Hepatocyte (in vitro differentiated cells): ENCODE measurements around the gene GRID1. TPM values are rescaled to one million over a fixed set of nuclear protein-coding genes. Genes with fewer than 3 reads are reported as not detected.

Source experiments
- DNase-seq: peaks from one replicate; pipeline ENCODE4 v3.0.0-alpha.2; 2016; ENCODE audit warnings: low spot score
- H2AFZ ChIP-seq: fragments of 200-600 bp; sonication (generic); 2 replicates; pipeline ENCODE4 v1.6.0; 2016; ENCODE audit warnings: antibody characterized with exemption, mild to moderate bottlenecking
- H3K27ac ChIP-seq: fragments of 200-600 bp; sonication (generic); 2 replicates; pipeline ENCODE4 v1.5.1; 2016; ENCODE audit warnings: mild to moderate bottlenecking
- H3K27me3 ChIP-seq: fragments of 200-600 bp; sonication (generic); 2 replicates; pipeline ENCODE4 v1.6.1; 2016
- H3K36me3 ChIP-seq: fragments of 200-600 bp; sonication (generic); replicated peaks from 2 replicates; pipeline ENCODE4 v1.5.1; 2016; ENCODE audit warnings: low read depth; ENCODE audit not compliant: insufficient read depth
- H3K4me1 ChIP-seq: fragments of 200-600 bp; sonication (generic); 2 replicates; pipeline ENCODE4 v1.5.1; 2016; ENCODE audit warnings: mild to moderate bottlenecking, moderate library complexity; ENCODE audit not compliant: insufficient read depth
- H3K4me2 ChIP-seq: fragments of 200-600 bp; sonication (generic); 2 replicates; pipeline ENCODE4 v1.6.0; 2016
- H3K4me3 ChIP-seq: fragments of 200-600 bp; sonication (generic); 2 replicates; pipeline ENCODE4 v1.5.1; 2016; ENCODE audit warnings: mild to moderate bottlenecking
- H3K79me2 ChIP-seq: fragments of 200-600 bp; sonication (generic); 2 replicates; pipeline ENCODE4 v1.6.0; 2017; ENCODE audit warnings: mild to moderate bottlenecking
- H3K9me2 ChIP-seq: fragments of 200-600 bp; sonication (generic); replicated peaks from 2 replicates; pipeline ENCODE4 v1.6.0; 2017; ENCODE audit warnings: mild to moderate bottlenecking; ENCODE audit not compliant: insufficient read depth
- H3K9me3 ChIP-seq: fragments of 200-600 bp; sonication (generic); 2 replicates; pipeline ENCODE4 v1.5.1; 2016; ENCODE audit warnings: low read depth, mild to moderate bottlenecking
- H4K20me1 ChIP-seq: fragments of 200-600 bp; sonication (generic); 2 replicates; pipeline ENCODE4 v1.6.0; 2016; ENCODE audit warnings: mild to moderate bottlenecking; ENCODE audit not compliant: insufficient read depth, poor library complexity, severe bottlenecking
- EZH2 ChIP-seq: fragments of 200-600 bp; sonication (generic); IDR thresholded peaks from 2 replicates; pipeline ENCODE4 v1.6.1; 2016; ENCODE audit warnings: antibody characterized with exemption, mild to moderate bottlenecking, borderline replicate concordance
- EZH2phosphoT487 ChIP-seq: fragments of 200-600 bp; sonication (generic); IDR thresholded peaks from one replicate; pipeline ENCODE4 v1.6.1; 2018; ENCODE audit warnings: antibody characterized with exemption, mild to moderate bottlenecking, low read depth, moderate library complexity; ENCODE audit not compliant: unreplicated experiment, severe bottlenecking
- WGBS: methylation state at CpG from one replicate; pipeline ENCODE4 v1.1.6; 2016; ENCODE audit warnings: low lambda C conversion rate; ENCODE audit errors: missing lambda C conversion rate; 5-methylcytosine and 5-hydroxymethylcytosine counted together
- polyA plus RNA-seq: library from polyadenylated mRNA; unstranded; fragments of >200 nt; fragmentation: Nextera tagmentation; extraction: Ambion mirVana; gene quantifications from 2 replicates; pipeline ENCODE4 v1.2.1, GENCODE V29; 2016
- total RNA-seq: library from RNA; depleted of rRNA; stranded (reverse); fragments of >200 nt; gene quantifications from 2 replicates; pipeline ENCODE4 v1.2.3, GENCODE V29; 2014
- TF ChIP-seq, protein P1 (sequence below): fragments of 200-600 bp; sonication (generic); IDR thresholded peaks from 2 replicates; pipeline ENCODE4 v1.5.1; 2016; ENCODE audit warnings: antibody characterized with exemption, mild to moderate bottlenecking; ENCODE audit not compliant: poor library complexity

The GRID1 gene
- total and polyA plus RNA-seq, 2 experiments from 2014 or later: 0.07 to 0.37 TPM

DNA sequence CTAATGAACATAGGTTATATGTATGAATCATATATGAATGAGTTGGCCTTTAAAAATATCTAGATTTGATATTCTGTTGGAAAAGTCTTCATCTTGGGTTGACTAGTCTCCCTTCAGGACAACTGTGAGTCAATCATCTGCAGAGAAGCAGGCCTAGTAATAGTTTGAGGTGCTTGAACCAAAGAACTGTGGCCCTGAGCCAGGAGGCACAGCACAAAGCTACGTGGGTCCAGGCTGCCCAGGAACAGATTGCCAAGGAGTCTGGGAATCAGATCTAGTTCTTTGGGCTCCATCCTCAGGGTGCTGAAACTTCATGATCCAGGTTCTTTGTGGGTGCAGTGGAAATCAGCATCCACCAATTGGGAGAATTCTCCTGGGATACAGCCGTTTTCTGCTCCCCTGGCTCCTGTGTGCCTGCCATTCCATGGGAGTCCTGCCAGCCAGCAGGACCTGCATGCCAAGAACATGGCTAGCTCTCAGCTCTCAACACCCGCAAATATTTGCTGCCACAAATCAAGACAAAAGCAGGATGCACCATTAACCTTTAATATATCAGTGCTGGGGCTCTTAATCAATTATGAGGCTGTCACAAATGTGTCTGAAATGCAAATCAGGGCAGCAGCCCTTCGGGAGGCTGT is 709.0 kb downstream of the GRID1 start:
- Histone ChIP-seq H3K27ac (no peak overlapping the region), H3K27me3 (no peaks in the 10 kb centered on the region), H3K79me2 (no peaks in the 10 kb centered on the region), H3K36me3 (no peaks in the 10 kb centered on the region), H2AFZ (no peak overlapping the region), H3K9me3 (no peaks in the 10 kb centered on the region), H4K20me1 (no peaks in the 10 kb centered on the region), H3K9me2 (no peaks in the 10 kb centered on the region), H3K4me1 (no peaks in the 10 kb centered on the region), H3K4me3 (no peak overlapping the region), H3K4me2 (no peak overlapping the region)
- 80% methylated on average over 4 of the region's 4 CpGs for WGBS
- no peak for DNase-seq
- TF ChIP-seq EZH2phosphoT487 (no peak), EZH2 (no peak)
- TF ChIP-seq, protein P1, sequence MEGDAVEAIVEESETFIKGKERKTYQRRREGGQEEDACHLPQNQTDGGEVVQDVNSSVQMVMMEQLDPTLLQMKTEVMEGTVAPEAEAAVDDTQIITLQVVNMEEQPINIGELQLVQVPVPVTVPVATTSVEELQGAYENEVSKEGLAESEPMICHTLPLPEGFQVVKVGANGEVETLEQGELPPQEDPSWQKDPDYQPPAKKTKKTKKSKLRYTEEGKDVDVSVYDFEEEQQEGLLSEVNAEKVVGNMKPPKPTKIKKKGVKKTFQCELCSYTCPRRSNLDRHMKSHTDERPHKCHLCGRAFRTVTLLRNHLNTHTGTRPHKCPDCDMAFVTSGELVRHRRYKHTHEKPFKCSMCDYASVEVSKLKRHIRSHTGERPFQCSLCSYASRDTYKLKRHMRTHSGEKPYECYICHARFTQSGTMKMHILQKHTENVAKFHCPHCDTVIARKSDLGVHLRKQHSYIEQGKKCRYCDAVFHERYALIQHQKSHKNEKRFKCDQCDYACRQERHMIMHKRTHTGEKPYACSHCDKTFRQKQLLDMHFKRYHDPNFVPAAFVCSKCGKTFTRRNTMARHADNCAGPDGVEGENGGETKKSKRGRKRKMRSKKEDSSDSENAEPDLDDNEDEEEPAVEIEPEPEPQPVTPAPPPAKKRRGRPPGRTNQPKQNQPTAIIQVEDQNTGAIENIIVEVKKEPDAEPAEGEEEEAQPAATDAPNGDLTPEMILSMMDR: no peak

DNA sequence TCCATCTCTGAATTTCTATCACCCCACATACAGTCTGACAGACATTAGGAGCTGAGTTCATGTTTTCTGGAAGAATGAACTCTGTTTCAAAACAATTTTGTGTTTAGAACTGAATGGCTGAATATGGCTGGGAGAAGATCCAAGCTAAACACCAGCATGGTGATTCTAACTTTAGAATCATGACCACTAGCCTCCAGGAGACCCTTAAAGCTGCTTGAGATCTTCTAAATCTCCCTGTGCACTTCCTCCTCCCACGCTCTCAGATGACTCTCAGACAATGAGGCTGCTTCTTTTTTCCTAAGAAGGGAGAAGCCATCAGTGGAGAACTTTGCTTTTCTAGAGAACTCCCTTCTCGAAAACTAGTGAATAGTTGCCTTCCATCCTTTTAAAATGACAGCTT is 711.2 kb downstream of the GRID1 start:
- TF ChIP-seq, protein P1: no peak
- no peak for TF ChIP-seq EZH2
- no peak for TF ChIP-seq EZH2phosphoT487
- no peaks in the 10 kb centered on the region for H3K27me3 ChIP-seq
- no peak overlapping the region for H3K4me3 ChIP-seq
- H3K4me1 ChIP-seq: peaks cover 5% of the 10 kb centered on the region
- no peak for DNase-seq
- no peaks in the 10 kb centered on the region for H3K9me3 ChIP-seq
- no peaks in the 10 kb centered on the region for H3K36me3 ChIP-seq
- H3K79me2 ChIP-seq: no peaks in the 10 kb centered on the region
- WGBS: 84% methylated on average over 2 of the region's 2 CpGs
- no peaks in the 10 kb centered on the region for H3K9me2 ChIP-seq
- no peak overlapping the region for H3K4me2 ChIP-seq
- H3K27ac ChIP-seq: no peak overlapping the region
- no peak overlapping the region for H2AFZ ChIP-seq
- no peaks in the 10 kb centered on the region for H4K20me1 ChIP-seq

- no peak overlapping the region for H2AFZ ChIP-seq
- H3K4me2 ChIP-seq: no peak overlapping the region
- WGBS: 61% methylated on average over 2 of the region's 2 CpGs
- TF ChIP-seq, protein P1: no peak
- TF ChIP-seq EZH2phosphoT487: no peak
- no peak for TF ChIP-seq EZH2
- H3K36me3 ChIP-seq: no peaks in the 10 kb centered on the region
- H4K20me1 ChIP-seq: no peaks in the 10 kb centered on the region
- peak; percentile 43 for DNase-seq
- no peak overlapping the region for H3K27ac ChIP-seq
- H3K27me3 ChIP-seq: no peaks in the 10 kb centered on the region
- H3K79me2 ChIP-seq: no peaks in the 10 kb centered on the region
- no peaks in the 10 kb centered on the region for H3K9me2 ChIP-seq
- no peak overlapping the region for H3K4me3 ChIP-seq
- H3K9me3 ChIP-seq: no peaks in the 10 kb centered on the region
- peaks cover 5% of the 10 kb centered on the region for H3K4me1 ChIP-seq
Observed at GRCh38 chr10:85651497-85651882, 715.1 kb downstream of the GRID1 start.
